ENCODE results near the gene OGA.

The OGA gene

GRCh38 chr10:101749047-101750016, 68.9 kb downstream of the OGA start:
- DNase-seq, result no peak

DNA sequence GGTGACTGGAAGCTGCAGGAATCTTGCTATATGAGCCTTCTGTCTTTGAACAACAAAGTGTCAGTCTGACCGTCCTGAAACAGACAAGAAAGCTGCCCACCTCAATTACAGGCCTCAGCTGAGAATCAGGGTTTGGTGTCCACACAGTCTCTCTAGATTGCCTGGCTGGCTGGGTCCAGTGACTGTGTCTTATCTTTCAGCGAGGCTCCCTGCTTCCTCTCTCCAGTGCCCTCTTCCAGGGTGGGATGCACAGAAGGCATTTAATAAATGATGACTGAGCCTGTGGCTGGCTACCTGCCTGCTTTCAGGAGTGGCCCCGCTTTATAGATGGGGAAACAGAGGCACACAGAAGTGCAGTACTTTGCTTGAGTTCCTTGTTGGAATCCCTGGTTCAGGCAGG, 69.7 kb downstream of the OGA start:
- DNase-seq, result no peak

DNA sequence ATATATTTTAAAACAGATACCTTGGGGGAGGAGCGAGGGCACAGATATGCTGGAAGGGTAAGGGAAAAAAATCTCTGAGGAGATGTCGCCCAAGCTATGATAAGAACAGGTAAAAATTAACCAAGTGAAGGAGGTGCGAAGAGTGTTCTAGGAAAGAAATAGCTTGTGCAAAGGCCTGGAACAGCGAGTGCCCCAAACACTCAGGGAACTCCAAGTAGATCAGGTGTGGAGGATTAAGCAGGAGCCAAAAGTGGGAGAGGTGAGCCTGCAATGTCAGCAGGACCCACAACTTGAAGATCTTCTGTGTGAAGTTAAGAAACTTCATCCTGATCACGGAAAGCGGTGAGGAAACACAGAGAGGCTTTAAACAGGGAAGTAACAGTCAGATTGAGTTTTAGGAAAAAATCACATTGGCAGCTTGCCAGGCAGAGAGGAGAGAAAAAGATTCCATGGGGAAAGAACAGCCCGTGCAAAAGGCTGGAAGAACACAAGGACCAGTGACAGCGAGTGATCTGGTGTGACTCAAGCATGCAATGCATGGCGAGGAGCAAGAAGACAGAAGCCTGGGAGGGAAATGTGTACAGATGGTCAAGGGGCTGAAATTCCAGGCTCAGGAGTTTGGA, 73.1 kb downstream of the OGA start:
- no peak for DNase-seq

- no peak for DNase-seq
Measured at GRCh38 chr10:101744267-101744666, 74.0 kb downstream of the OGA start.

- DNase-seq, result no peak
Measured at GRCh38 chr10:101741938-101742337, 76.3 kb downstream of the OGA start.

- no peak for DNase-seq
Measured at GRCh38 chr10:101736666-101737065, 81.6 kb downstream of the OGA start.

Data from stimulated activated naive CD4-positive, alpha-beta T cell treated with Interleukin-2 at 50 U/mL for 16 hours (primary cell).